ENCODE data around the gene MSL2. TPM values are rescaled to one million over a fixed set of nuclear protein-coding genes. Genes with fewer than 3 reads are reported as not detected.

MSL2 gene, protein sequence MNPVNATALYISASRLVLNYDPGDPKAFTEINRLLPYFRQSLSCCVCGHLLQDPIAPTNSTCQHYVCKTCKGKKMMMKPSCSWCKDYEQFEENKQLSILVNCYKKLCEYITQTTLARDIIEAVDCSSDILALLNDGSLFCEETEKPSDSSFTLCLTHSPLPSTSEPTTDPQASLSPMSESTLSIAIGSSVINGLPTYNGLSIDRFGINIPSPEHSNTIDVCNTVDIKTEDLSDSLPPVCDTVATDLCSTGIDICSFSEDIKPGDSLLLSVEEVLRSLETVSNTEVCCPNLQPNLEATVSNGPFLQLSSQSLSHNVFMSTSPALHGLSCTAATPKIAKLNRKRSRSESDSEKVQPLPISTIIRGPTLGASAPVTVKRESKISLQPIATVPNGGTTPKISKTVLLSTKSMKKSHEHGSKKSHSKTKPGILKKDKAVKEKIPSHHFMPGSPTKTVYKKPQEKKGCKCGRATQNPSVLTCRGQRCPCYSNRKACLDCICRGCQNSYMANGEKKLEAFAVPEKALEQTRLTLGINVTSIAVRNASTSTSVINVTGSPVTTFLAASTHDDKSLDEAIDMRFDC
- total RNA-seq (2012; rRNA removed) = 13.6 and 20.8 TPM in 2 replicates
- polyA plus RNA-seq (2012; rRNA removed) = 4.0 and 7.1 TPM in 2 replicates
- polyA plus RNA-seq (2012; cell fraction: cytosol; rRNA removed) = 1.2 and 2.3 TPM in 2 replicates
- 0.79 and 3.5 TPM in 2 replicates for polyA plus RNA-seq (2012; cell fraction: nucleus; rRNA removed; ENCODE audit: low replicate concordance)
- Bru-seq, nascent RNA = percentile 93 among the genes with signal in this experiment
- percentile 97 among the genes with signal in this experiment for BruChase-seq, experiment 1, labeled RNA remaining after a 6-hour chase
- percentile 95 among the genes with signal in this experiment for BruChase-seq, experiment 2, labeled RNA remaining after a 2-hour chase
- long read RNA-seq, full-length matches to known transcripts = 2 of 6 reads
- long read RNA-seq, partial matches to known transcripts = 0 of 6 reads
- long read RNA-seq, other reads (novel, unspliced or antisense) = 4 of 6 reads

DNA sequence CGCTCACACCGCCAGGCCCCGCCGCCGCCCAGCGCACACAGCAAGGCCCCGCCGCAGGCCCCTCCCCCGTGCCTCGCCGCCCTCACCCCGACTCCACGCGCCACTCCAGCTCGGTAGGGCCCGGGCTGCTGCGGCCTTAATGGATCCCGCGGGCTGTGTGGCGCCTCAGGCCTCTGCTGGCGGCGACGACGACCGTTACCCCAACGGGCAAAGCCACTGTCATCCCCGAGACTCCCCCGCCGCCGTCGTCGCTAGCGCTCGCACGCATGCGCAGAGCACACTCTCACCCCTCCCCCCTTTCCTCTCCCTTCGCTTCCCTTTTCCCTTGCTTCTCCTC, at the start of gene MSL2:
Gene MSL2 (minus strand): TSS at position 272 of the 337 bp plus-strand sequence. CDS start 1,222 bp downstream, outside the sequence.
- H3K14ac ChIP-seq (replicated peaks; ENCODE audit: low read depth, low read length) = peak within 1 kb of the TSS; percentile 93
- no peaks in the 10 kb centered on the region for H3K27me3 ChIP-seq (ENCODE audit: control insufficient read depth, insufficient read depth, low read length)
- dilution Hi-C loops (cut with HindIII; ENCODE audit: low sequenced_read_pairs, unreplicated experiment) = no loop called here
- H2BK120ac ChIP-seq (ENCODE audit: low read depth, low read length) = peak within 1 kb of the TSS; percentile 91
- TF ChIP-seq RCOR1 (IDR thresholded peaks at IDR 0.05; ENCODE audit: insufficient replicate concordance, low read length) (no peak), POLR2A (IDR thresholded peaks at IDR 0.05; ENCODE audit: low read depth, low read length) (peak; percentile 84; the same call in 1 of the 2 replicates), MAZ (IDR thresholded peaks at IDR 0.05; ENCODE audit: borderline replicate concordance, low read depth, low read length) (peak; percentile 48; the same call in 1 of the 2 replicates)
- peak within 1 kb of the TSS; percentile 96 for H3K4ac ChIP-seq (ENCODE audit: low read depth, low read length)
- ATAC-seq (ENCODE audit: low read depth) (peak; percentile 81), DNase-seq (no peak)
- H3K27ac ChIP-seq (ENCODE audit: insufficient read depth, low read length) = peak within 1 kb of the TSS; percentile 81
- peak within 1 kb of the TSS; percentile 68; the same call in 1 of the 3 replicates for H2BK15ac ChIP-seq (ENCODE audit: low read depth, low read length)
- peak within 1 kb of the TSS; percentile 20 to 94 for H4K8ac ChIP-seq (ENCODE audit: low read depth in 2 of 2, low read length in 2 of 2)
- H3K79me1 ChIP-seq (ENCODE audit: low read depth in 1 of 2, low read length in 2 of 2) = peaks cover 0 to 15% of the 10 kb centered on the region in 2 experiments; a peak in 2 of 4 replicates
- H4K20me1 ChIP-seq (ENCODE audit: insufficient read depth, low read length) = peaks cover 48% of the 10 kb centered on the region
- peak within 1 kb of the TSS; percentile 98 for H4K91ac ChIP-seq (ENCODE audit: insufficient read depth, low read depth, low read length)
- peak within 1 kb of the TSS; percentile 98 for H2BK5ac ChIP-seq (ENCODE audit: low read depth, low read length, poor library complexity, severe bottlenecking)
- H3K4me1 ChIP-seq (ENCODE audit: control insufficient read depth, insufficient read depth, low read length) = peaks cover 5% of the 10 kb centered on the region
- peaks cover 4% of the 10 kb centered on the region for H3K9me1 ChIP-seq (ENCODE audit: insufficient read depth, low read length)
- H3K9ac ChIP-seq (ENCODE audit: low read depth, low read length) = peak within 1 kb of the TSS; percentile 93
- peak within 1 kb of the TSS; percentile 76; the same call in 1 of the 2 replicates for H2BK20ac ChIP-seq (ENCODE audit: low read depth, low read length)
- peak within 1 kb of the TSS; percentile 97 for H3K4me3 ChIP-seq (ENCODE audit: insufficient read depth, low read depth, low read length)
- POLR2A ChIA-PET (ENCODE audit: unreplicated experiment) = interaction anchor here (0.6 to 1.0 kb wide), 4 partner anchors 13 to 591 kb away, joined by 3 read pairs; no protein-coding TSS in a partner anchor
- WGBS, 2 experiments (ENCODE audit: extremely low coverage in 2 of 2, insufficient read length in 1 of 2) = 0% methylated on average over 26 of the region's 37 CpGs; no CpG with 5 or more reads in 1 of the 2 experiments
- no peaks in the 10 kb centered on the region for H3K9me3 ChIP-seq (ENCODE audit: control insufficient read depth, insufficient read depth, low read length)
- H2AK9ac ChIP-seq (replicated peaks; ENCODE audit: low read depth, low read length, poor library complexity) = peak within 1 kb of the TSS; percentile 97
- peak within 1 kb of the TSS; percentile 83 for H3K4me2 ChIP-seq (ENCODE audit: low read depth, low read length)
- peak within 1 kb of the TSS; percentile 83 for H4K5ac ChIP-seq (ENCODE audit: low read depth, low read length)
- peak within 1 kb of the TSS; percentile 98 for H3K23ac ChIP-seq (ENCODE audit: low read depth, low read length)
- H3K18ac ChIP-seq (ENCODE audit: low read depth, low read length) = peak within 1 kb of the TSS; percentile 83
- CTCF ChIA-PET = interaction anchor here (0.8 kb wide), 2 partner anchors 55 to 556 kb away, joined by 3 read pairs; partner anchors contain the start of gene STAG1
- H2AFZ ChIP-seq (replicated peaks; ENCODE audit: low read length, poor library complexity) = peak within 1 kb of the TSS; percentile 99
- H2AK5ac ChIP-seq (ENCODE audit: low read depth, low read length) = peak within 1 kb of the TSS; percentile 87
- BruUV-seq (replicated peaks) = no TSS peak
- H3K56ac ChIP-seq (ENCODE audit: extremely low read depth, insufficient read depth, low read length) = peak within 1 kb of the TSS; percentile 91
- in situ Hi-C loops (cut with MboI; ENCODE audit: low sequenced_read_pairs) = no loop called here
- intact Hi-C loops (cut with micrococcal nuclease) = loop anchor here (1.0 to 5.0 kb wide), 4 partner anchors 54 to 816 kb away; partner anchors contain the start of genes NCK1, PCCB and STAG1
- no peaks in the 10 kb centered on the region for H3K36me3 ChIP-seq (ENCODE audit: control insufficient read depth, insufficient read depth, low read length)

Data from IMR-90 (cell line).